ENCODE measurements around the gene ARHGAP24. TPM values are rescaled to one million over a fixed set of nuclear protein-coding genes. Genes with fewer than 3 reads are reported as not detected.

ARHGAP24 gene
- total and polyA plus RNA-seq, 3 experiments from 2014 or later, result not detected

DNA sequence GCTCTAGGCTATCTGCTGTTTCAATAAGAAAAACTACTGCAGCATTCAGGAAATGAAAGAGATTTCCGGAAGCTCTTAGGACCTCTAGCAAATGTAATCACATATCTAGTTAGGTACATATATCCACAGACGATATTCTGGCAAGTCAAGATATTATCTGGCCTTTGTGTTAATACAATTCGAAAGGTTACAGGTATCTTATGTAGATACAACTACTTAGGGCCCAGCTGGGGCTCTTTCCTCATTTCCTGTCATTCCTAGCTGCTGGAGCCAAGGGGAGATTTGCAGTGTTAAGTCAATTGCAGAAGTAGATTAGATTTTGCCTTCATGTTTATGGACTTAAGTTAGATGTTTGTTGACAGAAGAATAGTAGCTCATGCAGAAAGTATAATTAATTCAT, 299.5 kb downstream of the ARHGAP24 start:
- H3K27ac Mint-ChIP-seq, result no peak overlapping the region

DNA sequence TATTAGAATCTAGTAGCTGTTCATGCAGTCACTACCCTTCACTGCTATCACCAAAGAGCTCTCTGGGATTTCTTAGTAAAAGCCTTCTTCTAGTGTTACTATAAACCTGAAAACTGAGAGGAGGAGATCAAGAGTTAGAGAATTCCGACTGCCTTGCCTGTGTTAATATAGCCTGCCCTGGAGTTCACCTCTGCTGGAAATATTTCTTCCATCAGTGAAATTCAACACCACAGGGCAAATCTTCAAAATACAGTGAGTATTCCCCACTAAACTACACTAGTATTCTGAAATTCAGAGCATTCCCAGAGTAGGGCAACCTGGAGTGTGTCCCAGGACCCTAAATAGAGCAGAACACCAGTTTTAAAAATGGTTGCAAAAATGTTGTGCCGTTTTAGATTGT, 301.1 kb downstream of the ARHGAP24 start:
- POLR2A ChIA-PET, result no interaction called here
- CTCF ChIA-PET, result no interaction called here
- Histone ChIP-seq H3K9me3 (ENCODE audit: low read length) (no peaks in the 10 kb centered on the region), H3K4me1 (ENCODE audit: insufficient read depth, low read length) (no peaks in the 10 kb centered on the region), H3K4me3 (ENCODE audit: low read length) (no peak overlapping the region), H3K36me3 (ENCODE audit: insufficient read depth, low read length) (no peaks in the 10 kb centered on the region), H3K27me3 (ENCODE audit: insufficient read depth, low read length, poor library complexity, severe bottlenecking) (no peaks in the 10 kb centered on the region), H3K27ac (ENCODE audit: low read depth, low read length) (no peak overlapping the region)
- Mint-ChIP-seq H3K36me3 (no peaks in the 10 kb centered on the region), H3K4me1 (no peaks in the 10 kb centered on the region), H3K27ac (no peak overlapping the region), H3K4me3 (no peak overlapping the region), H3K9me3 (peaks cover 0 to 12% (median 0%) of the 10 kb centered on the region in 5 donors), H3K27me3 (no peaks in the 10 kb centered on the region)
- DNase-seq, result no peak

More for the DNA sequence above, 299.5 kb downstream of the ARHGAP24 start:
- Mint-ChIP-seq H3K9me3 (peaks cover 0 to 12% (median 0%) of the 10 kb centered on the region in 5 donors), H3K4me1 (no peaks in the 10 kb centered on the region), H3K27me3 (no peaks in the 10 kb centered on the region), H3K36me3 (no peaks in the 10 kb centered on the region), H3K4me3 (no peak overlapping the region)
- CTCF ChIA-PET, result no interaction called here
- no peaks in the 10 kb centered on the region for H3K4me1 ChIP-seq (ENCODE audit: insufficient read depth, low read length)
- no peak overlapping the region for H3K4me3 ChIP-seq (ENCODE audit: low read length)
- no peaks in the 10 kb centered on the region for H3K36me3 ChIP-seq (ENCODE audit: insufficient read depth, low read length)
- POLR2A ChIA-PET, result no interaction called here
- no peaks in the 10 kb centered on the region for H3K27me3 ChIP-seq (ENCODE audit: insufficient read depth, low read length, poor library complexity, severe bottlenecking)
- no peak overlapping the region for H3K27ac ChIP-seq (ENCODE audit: low read depth, low read length)
- no peak for DNase-seq
- no peaks in the 10 kb centered on the region for H3K9me3 ChIP-seq (ENCODE audit: low read length)

DNA sequence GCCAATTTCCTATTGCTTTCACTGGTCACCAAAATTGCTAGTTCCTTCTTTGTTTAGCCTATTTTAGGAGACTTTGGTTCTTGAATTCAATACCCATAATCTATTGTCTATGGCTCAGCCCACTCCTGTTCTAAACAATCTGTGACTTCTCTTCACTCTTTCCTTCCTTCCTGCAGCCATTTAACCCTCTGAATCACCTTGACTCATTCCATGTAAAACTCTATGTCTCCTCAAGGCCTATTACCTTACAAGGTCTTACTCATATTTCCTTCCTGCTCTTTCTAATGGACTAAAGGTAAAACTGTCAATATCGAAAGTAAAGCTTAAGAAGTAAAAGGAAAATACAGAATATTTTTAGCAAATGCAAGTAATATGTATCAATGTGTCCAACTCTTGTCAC, 301.6 kb downstream of the ARHGAP24 start:
- Histone ChIP-seq H3K27ac (ENCODE audit: low read depth, low read length) (no peak overlapping the region), H3K4me1 (ENCODE audit: insufficient read depth, low read length) (no peaks in the 10 kb centered on the region), H3K36me3 (ENCODE audit: insufficient read depth, low read length) (no peaks in the 10 kb centered on the region), H3K27me3 (ENCODE audit: insufficient read depth, low read length, poor library complexity, severe bottlenecking) (no peaks in the 10 kb centered on the region), H3K4me3 (ENCODE audit: low read length) (no peak overlapping the region), H3K9me3 (ENCODE audit: low read length) (no peaks in the 10 kb centered on the region)
- Mint-ChIP-seq H3K9me3 (peaks cover 0 to 12% (median 0%) of the 10 kb centered on the region in 5 donors), H3K36me3 (no peaks in the 10 kb centered on the region), H3K27ac (no peak overlapping the region), H3K27me3 (no peaks in the 10 kb centered on the region), H3K4me3 (no peak overlapping the region), H3K4me1 (no peaks in the 10 kb centered on the region)
- ChIA-PET POLR2A (no interaction called here), CTCF (no interaction called here)
- no peak for DNase-seq

DNA sequence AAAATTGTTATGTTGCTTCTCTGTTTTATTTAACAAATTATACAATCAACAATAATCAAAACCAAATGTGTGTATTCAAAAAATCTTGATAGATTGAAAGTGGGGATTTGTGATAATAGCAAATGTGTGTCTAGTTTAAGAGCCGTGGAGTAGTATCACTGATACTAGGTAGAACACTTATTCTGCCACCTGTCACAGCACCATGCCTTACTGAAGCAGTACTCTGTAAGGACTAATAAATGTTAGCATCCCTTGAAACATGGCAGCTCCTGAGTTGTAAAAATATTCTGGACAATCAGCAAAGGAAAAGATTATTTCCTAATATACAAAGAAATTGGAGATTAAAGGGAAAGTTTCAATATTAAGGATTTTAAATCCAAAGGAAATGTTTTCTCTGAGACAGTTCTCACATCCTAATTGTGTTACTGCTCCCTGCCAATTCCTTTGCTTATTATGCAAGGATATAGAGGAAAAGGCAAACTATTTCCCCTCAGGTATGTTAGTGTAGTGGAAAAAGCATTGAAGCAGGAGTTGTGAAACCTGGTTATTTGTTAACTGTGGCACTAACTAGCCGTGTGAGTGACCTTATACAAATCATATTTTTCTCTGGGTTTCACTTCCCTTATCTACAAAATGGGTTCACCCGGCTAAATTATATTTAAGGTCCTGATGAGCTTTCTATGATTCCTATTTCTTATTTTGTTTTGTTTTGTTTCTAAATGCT, 303.1 kb downstream of the ARHGAP24 start:
- H3K4me1 ChIP-seq (ENCODE audit: insufficient read depth, low read length), result no peaks in the 10 kb centered on the region
- Mint-ChIP-seq H3K4me1 (no peaks in the 10 kb centered on the region), H3K9me3 (peaks cover 0 to 12% (median 0%) of the 10 kb centered on the region in 5 donors), H3K36me3 (no peaks in the 10 kb centered on the region), H3K27me3 (no peaks in the 10 kb centered on the region), H3K4me3 (no peak overlapping the region), H3K27ac (no peak overlapping the region)
- ChIA-PET CTCF (no interaction called here), POLR2A (no interaction called here)
- H3K27me3 ChIP-seq (ENCODE audit: insufficient read depth, low read length, poor library complexity, severe bottlenecking), result no peaks in the 10 kb centered on the region
- no peak for DNase-seq
- H3K4me3 ChIP-seq (ENCODE audit: low read length), result no peak overlapping the region
- no peak overlapping the region for H3K27ac ChIP-seq (ENCODE audit: low read depth, low read length)
- no peaks in the 10 kb centered on the region for H3K36me3 ChIP-seq (ENCODE audit: insufficient read depth, low read length)
- no peaks in the 10 kb centered on the region for H3K9me3 ChIP-seq (ENCODE audit: low read length)

DNA sequence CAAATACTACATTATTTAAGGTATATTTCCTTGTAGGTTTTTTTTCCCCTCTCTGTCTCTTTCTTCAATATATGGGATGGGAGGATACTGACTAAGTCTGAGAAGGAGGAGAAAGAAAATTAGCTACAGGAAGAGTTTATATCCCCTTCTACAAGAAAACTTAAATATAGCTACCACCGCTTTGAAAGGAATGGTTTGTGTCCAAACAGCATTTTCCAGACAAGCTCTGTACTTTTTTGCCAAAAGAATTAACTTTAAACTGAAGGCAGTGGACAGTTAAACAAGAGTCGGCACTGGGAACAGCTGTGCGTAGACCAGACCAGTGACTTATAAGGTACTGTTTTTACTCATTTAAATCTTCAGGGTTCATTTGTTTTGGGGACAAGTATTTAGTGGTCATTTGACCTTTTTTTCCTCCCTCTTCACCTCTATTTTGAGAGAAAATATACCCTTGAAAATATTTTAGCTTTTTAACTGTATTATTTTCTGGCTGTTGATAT, 303.7 kb downstream of the ARHGAP24 start:
- Mint-ChIP-seq H3K27ac (no peak overlapping the region), H3K36me3 (no peaks in the 10 kb centered on the region), H3K9me3 (peaks cover 0 to 7% (median 0%) of the 10 kb centered on the region in 5 donors), H3K4me3 (no peak overlapping the region), H3K4me1 (no peaks in the 10 kb centered on the region), H3K27me3 (no peaks in the 10 kb centered on the region)
- Histone ChIP-seq H3K4me1 (ENCODE audit: insufficient read depth, low read length) (no peaks in the 10 kb centered on the region), H3K36me3 (ENCODE audit: insufficient read depth, low read length) (no peaks in the 10 kb centered on the region), H3K9me3 (ENCODE audit: low read length) (no peaks in the 10 kb centered on the region), H3K27ac (ENCODE audit: low read depth, low read length) (no peak overlapping the region), H3K27me3 (ENCODE audit: insufficient read depth, low read length, poor library complexity, severe bottlenecking) (no peaks in the 10 kb centered on the region), H3K4me3 (ENCODE audit: low read length) (no peak overlapping the region)
- POLR2A ChIA-PET, result no interaction called here
- DNase-seq, result no peak
- CTCF ChIA-PET, result no interaction called here

DNA sequence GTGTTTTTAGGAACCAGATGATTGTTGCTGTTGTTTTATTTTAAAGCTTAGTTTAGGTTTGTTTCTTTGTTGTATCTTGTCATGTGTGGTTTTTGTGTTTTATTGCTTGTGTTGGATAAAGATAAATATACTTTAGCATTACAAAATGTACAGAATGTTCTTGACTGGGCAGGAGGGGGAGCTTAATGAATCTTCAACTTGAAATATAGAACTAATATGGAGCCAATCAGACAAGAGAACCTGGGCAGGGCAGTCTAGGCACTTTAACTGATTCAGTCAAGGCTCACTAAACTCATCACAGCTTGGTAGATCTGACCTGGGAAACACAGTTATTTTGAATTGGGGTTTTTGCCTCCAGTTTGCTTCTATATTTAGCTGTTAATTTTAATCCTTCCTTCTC, 304.2 kb downstream of the ARHGAP24 start:
- POLR2A ChIA-PET, result no interaction called here
- H3K9me3 Mint-ChIP-seq, result peaks cover 0 to 7% (median 0%) of the 10 kb centered on the region in 5 donors
- H3K27me3 ChIP-seq (ENCODE audit: insufficient read depth, low read length, poor library complexity, severe bottlenecking), result no peaks in the 10 kb centered on the region
- DNase-seq, result no peak
- no peaks in the 10 kb centered on the region for H3K27me3 Mint-ChIP-seq
- no peak overlapping the region for H3K4me3 Mint-ChIP-seq
- no peaks in the 10 kb centered on the region for H3K4me1 Mint-ChIP-seq
- CTCF ChIA-PET, result no interaction called here
- H3K4me3 ChIP-seq (ENCODE audit: low read length), result no peak overlapping the region
- no peak overlapping the region for H3K27ac ChIP-seq (ENCODE audit: low read depth, low read length)
- H3K36me3 ChIP-seq (ENCODE audit: insufficient read depth, low read length), result no peaks in the 10 kb centered on the region
- no peaks in the 10 kb centered on the region for H3K4me1 ChIP-seq (ENCODE audit: insufficient read depth, low read length)
- H3K9me3 ChIP-seq (ENCODE audit: low read length), result no peaks in the 10 kb centered on the region
- no peak overlapping the region for H3K27ac Mint-ChIP-seq
- H3K36me3 Mint-ChIP-seq, result no peaks in the 10 kb centered on the region

DNA sequence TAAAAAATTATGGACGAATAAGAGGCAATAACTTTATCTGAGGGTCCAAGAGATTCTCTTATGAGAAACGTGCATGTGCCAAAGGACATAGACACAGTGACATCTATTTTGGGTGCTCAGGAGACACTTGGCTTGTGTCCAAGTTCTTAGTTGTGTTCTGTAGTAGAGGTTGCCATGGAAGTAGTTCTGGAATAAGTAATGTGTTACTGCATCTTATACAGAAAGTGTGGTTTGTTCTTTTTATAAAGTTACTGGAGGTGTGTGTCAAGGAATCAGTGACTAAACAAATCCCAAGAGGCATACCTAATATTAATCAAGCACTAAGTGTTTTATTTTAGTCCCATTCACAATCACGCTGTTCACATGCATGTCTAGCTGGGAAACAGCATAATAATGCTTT, 305.7 kb downstream of the ARHGAP24 start:
- ChIA-PET POLR2A (no interaction called here), CTCF (interaction anchor here (0.6 kb wide), 1 partner anchor 38 kb away, joined by 3 read pairs; no protein-coding TSS in a partner anchor)
- H3K4me1 Mint-ChIP-seq, result no peaks in the 10 kb centered on the region
- no peak for DNase-seq
- Histone ChIP-seq H3K4me3 (ENCODE audit: low read length) (no peak overlapping the region), H3K4me1 (ENCODE audit: insufficient read depth, low read length) (no peaks in the 10 kb centered on the region), H3K27me3 (ENCODE audit: insufficient read depth, low read length, poor library complexity, severe bottlenecking) (no peaks in the 10 kb centered on the region), H3K36me3 (ENCODE audit: insufficient read depth, low read length) (no peaks in the 10 kb centered on the region), H3K27ac (ENCODE audit: low read depth, low read length) (no peak overlapping the region), H3K9me3 (ENCODE audit: low read length) (no peaks in the 10 kb centered on the region)
- H3K27ac Mint-ChIP-seq, result no peak overlapping the region
- H3K27me3 Mint-ChIP-seq, result no peaks in the 10 kb centered on the region
- H3K36me3 Mint-ChIP-seq, result no peaks in the 10 kb centered on the region
- H3K4me3 Mint-ChIP-seq, result no peak overlapping the region
- peaks cover 0 to 7% (median 0%) of the 10 kb centered on the region in 5 donors for H3K9me3 Mint-ChIP-seq

DNA sequence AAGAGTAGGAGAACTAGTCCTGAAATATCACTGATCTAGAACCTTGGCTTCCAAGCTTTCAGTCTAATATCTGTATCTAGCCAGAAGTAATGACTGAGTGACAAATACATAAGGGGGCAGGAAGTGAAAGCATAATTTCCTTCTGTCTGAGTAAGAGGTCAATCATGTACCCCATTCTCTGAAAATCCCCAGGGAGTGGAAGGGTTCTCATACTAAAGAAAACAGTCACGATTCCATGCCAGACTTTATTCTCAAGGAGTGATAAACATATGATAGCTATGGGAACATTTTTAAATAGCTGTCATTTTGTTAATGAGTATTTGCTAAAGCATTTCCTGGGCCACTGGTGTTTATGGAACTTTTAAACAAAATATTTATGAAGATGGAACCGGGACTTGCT, 308.5 kb downstream of the ARHGAP24 start:
- Mint-ChIP-seq H3K27ac (no peak overlapping the region), H3K9me3 (peaks cover 0 to 7% (median 0%) of the 10 kb centered on the region in 5 donors), H3K27me3 (no peaks in the 10 kb centered on the region), H3K36me3 (no peaks in the 10 kb centered on the region), H3K4me1 (no peaks in the 10 kb centered on the region), H3K4me3 (no peak overlapping the region)
- no peak for DNase-seq
- Histone ChIP-seq H3K27ac (ENCODE audit: low read depth, low read length) (no peak overlapping the region), H3K4me3 (ENCODE audit: low read length) (no peak overlapping the region), H3K9me3 (ENCODE audit: low read length) (no peaks in the 10 kb centered on the region), H3K36me3 (ENCODE audit: insufficient read depth, low read length) (no peaks in the 10 kb centered on the region), H3K4me1 (ENCODE audit: insufficient read depth, low read length) (no peaks in the 10 kb centered on the region), H3K27me3 (ENCODE audit: insufficient read depth, low read length, poor library complexity, severe bottlenecking) (no peaks in the 10 kb centered on the region)
- ChIA-PET POLR2A (no interaction called here), CTCF (no interaction called here)
